ENCODE results near the gene TEX47. TPM values are rescaled to one million over a fixed set of nuclear protein-coding genes. Genes with fewer than 3 reads are reported as not detected.

Gene TEX47
- total and polyA plus RNA-seq, 7 experiments from 2014 or later = not detected

- Mint-ChIP-seq H3K27me3 (peaks cover 4 to 13% (median 11%) of the 10 kb centered on the region in 5 donors), H3K27ac (no peak overlapping the region), H3K36me3 (no peaks in the 10 kb centered on the region), H3K9me3 (peaks cover 0 to 5% (median 0%) of the 10 kb centered on the region in 11 donors), H3K4me1 (peaks cover 0 to 3% (median 0%) of the 10 kb centered on the region in 7 donors), H3K4me3 (no peak overlapping the region)
- H3K27me3 ChIP-seq (ENCODE audit: control insufficient read depth in 2 of 2, insufficient read depth in 2 of 2, low read length in 2 of 2) = no peaks in the 10 kb centered on the region
- intact Hi-C loops (cut with micrococcal nuclease) = no loop called here
- no peaks in the 10 kb centered on the region for H3K4me1 ChIP-seq (ENCODE audit: control insufficient read depth in 2 of 2, insufficient read depth in 2 of 2, low read length in 2 of 2)
- ATAC-seq (no peak), DNase-seq (no peak)
- ChIA-PET POLR2A (no interaction called here), CTCF (no interaction called here)
- H3K36me3 ChIP-seq (ENCODE audit: control insufficient read depth in 2 of 3, insufficient read depth in 3 of 3, low read length in 3 of 3) = no peaks in the 10 kb centered on the region
- H3K9me3 ChIP-seq (ENCODE audit: control insufficient read depth in 2 of 3, low read length in 3 of 3) = no peaks in the 10 kb centered on the region
- no peak overlapping the region for H3K27ac ChIP-seq (ENCODE audit: low read depth, low read length)
- H3K4me3 ChIP-seq (ENCODE audit: low read length) = no peak overlapping the region
These were observed 24.1 kb downstream of the TEX47 start for GRCh38 chr7:88771417-88771816.

- peaks cover 32 to 56% (median 47%) of the 10 kb centered on the region in 5 donors for H3K27me3 Mint-ChIP-seq
- intact Hi-C loops (cut with micrococcal nuclease) = no loop called here
These were observed 33.8 kb downstream of the TEX47 start for GRCh38 chr7:88761779-88762178.

GRCh38 chr7:88760136-88760515, 35.4 kb downstream of the TEX47 start:
- H3K27ac Mint-ChIP-seq = no peak overlapping the region
- no peak for DNase-seq
- Histone ChIP-seq H3K36me3 (ENCODE audit: control insufficient read depth in 2 of 3, insufficient read depth in 3 of 3, low read length in 3 of 3) (no peaks in the 10 kb centered on the region), H3K4me1 (ENCODE audit: control insufficient read depth in 2 of 2, insufficient read depth in 2 of 2, low read length in 2 of 2) (no peaks in the 10 kb centered on the region), H3K9me3 (ENCODE audit: control insufficient read depth in 2 of 3, low read length in 3 of 3) (no peaks in the 10 kb centered on the region), H3K27me3 (ENCODE audit: control insufficient read depth in 2 of 2, insufficient read depth in 2 of 2, low read length in 2 of 2) (no peaks in the 10 kb centered on the region), H3K27ac (ENCODE audit: low read depth, low read length) (no peak overlapping the region), H3K4me3 (ENCODE audit: low read length) (no peak overlapping the region)
- ChIA-PET CTCF (no interaction called here), POLR2A (no interaction called here)
- intact Hi-C loops (cut with micrococcal nuclease) = no loop called here
- peaks cover 0 to 3% (median 0%) of the 10 kb centered on the region in 11 donors for H3K9me3 Mint-ChIP-seq
- ATAC-seq = no peak
- H3K27me3 Mint-ChIP-seq = peaks cover 48 to 69% (median 56%) of the 10 kb centered on the region in 5 donors
- no peaks in the 10 kb centered on the region for H3K36me3 Mint-ChIP-seq
- peak overlapping the region in 7 of 10 donors; percentile 1 to 64 (median 10) for H3K4me3 Mint-ChIP-seq
- H3K4me1 Mint-ChIP-seq = peaks cover 0 to 13% (median 3%) of the 10 kb centered on the region in 7 donors

More at GRCh38 chr7:88761779-88762178, 33.8 kb downstream of the TEX47 start:
- ChIA-PET CTCF (no interaction called here), POLR2A (no interaction called here)
- ATAC-seq = no peak
- peaks cover 0 to 3% (median 0%) of the 10 kb centered on the region in 11 donors for H3K9me3 Mint-ChIP-seq
- no peak overlapping the region for H3K27ac ChIP-seq (ENCODE audit: low read depth, low read length)
- no peaks in the 10 kb centered on the region for H3K36me3 ChIP-seq (ENCODE audit: control insufficient read depth in 2 of 3, insufficient read depth in 3 of 3, low read length in 3 of 3)
- no peaks in the 10 kb centered on the region for H3K27me3 ChIP-seq (ENCODE audit: control insufficient read depth in 2 of 2, insufficient read depth in 2 of 2, low read length in 2 of 2)
- no peak for DNase-seq
- H3K4me1 Mint-ChIP-seq = peaks cover 0 to 13% (median 3%) of the 10 kb centered on the region in 7 donors
- H3K9me3 ChIP-seq (ENCODE audit: control insufficient read depth in 2 of 3, low read length in 3 of 3) = no peaks in the 10 kb centered on the region
- no peak overlapping the region for H3K4me3 ChIP-seq (ENCODE audit: low read length)
- H3K4me1 ChIP-seq (ENCODE audit: control insufficient read depth in 2 of 2, insufficient read depth in 2 of 2, low read length in 2 of 2) = no peaks in the 10 kb centered on the region
- H3K4me3 Mint-ChIP-seq = no peak overlapping the region
- no peak overlapping the region for H3K27ac Mint-ChIP-seq
- H3K36me3 Mint-ChIP-seq = no peaks in the 10 kb centered on the region

- no peaks in the 10 kb centered on the region for H3K4me1 ChIP-seq (ENCODE audit: control insufficient read depth in 2 of 2, insufficient read depth in 2 of 2, low read length in 2 of 2)
- H3K27me3 Mint-ChIP-seq = peaks cover 50 to 67% (median 56%) of the 10 kb centered on the region in 5 donors
- H3K36me3 Mint-ChIP-seq = no peaks in the 10 kb centered on the region
- no peaks in the 10 kb centered on the region for H3K27me3 ChIP-seq (ENCODE audit: control insufficient read depth in 2 of 2, insufficient read depth in 2 of 2, low read length in 2 of 2)
- peak in 2 of 9 donors; percentile 4 to 22 for DNase-seq
- CTCF ChIA-PET = no interaction called here
- H3K36me3 ChIP-seq (ENCODE audit: control insufficient read depth in 2 of 3, insufficient read depth in 3 of 3, low read length in 3 of 3) = no peaks in the 10 kb centered on the region
- peaks cover 0 to under 1% (median 0%) of the 10 kb centered on the region in 3 experiments for H3K9me3 ChIP-seq (ENCODE audit: control insufficient read depth in 2 of 3, low read length in 3 of 3)
- no peak within 1 kb of the TSS for H3K27ac Mint-ChIP-seq
- peaks cover 0 to 3% (median 0%) of the 10 kb centered on the region in 11 donors for H3K9me3 Mint-ChIP-seq
- POLR2A ChIA-PET = no interaction called here
- H3K4me3 Mint-ChIP-seq = peak within 1 kb of the TSS in 7 of 10 donors; percentile 6 to 64 (median 26)
- H3K4me1 Mint-ChIP-seq = peaks cover 0 to 13% (median 3%) of the 10 kb centered on the region in 7 donors
- peak; percentile 8 for ATAC-seq
- no peak within 1 kb of the TSS for H3K4me3 ChIP-seq (ENCODE audit: low read length)
- H3K27ac ChIP-seq (ENCODE audit: low read depth, low read length) = no peak within 1 kb of the TSS
- intact Hi-C loops (cut with micrococcal nuclease) = no loop called here
These were observed 36.1 kb downstream of the TEX47 start, which contains the start of gene ZNF804B for GRCh38 chr7:88759230-88760135. ZNF804B (plus strand) TSS chr7:88759700; CDS start chr7:88759977, 277 bp downstream.

GRCh38 chr7:88758381-88759229, 36.9 kb downstream of the TEX47 start:
- ChIA-PET POLR2A (no interaction called here), CTCF (no interaction called here)
- ATAC-seq (no peak), DNase-seq (no peak)
- H3K4me3 Mint-ChIP-seq = peak overlapping the region in 4 of 10 donors; percentile 12 to 64 (median 36)
- peaks cover 0 to 3% (median 0%) of the 10 kb centered on the region in 11 donors for H3K9me3 Mint-ChIP-seq
- intact Hi-C loops (cut with micrococcal nuclease) = no loop called here
- H3K4me3 ChIP-seq (ENCODE audit: low read length) = no peak overlapping the region
- no peak overlapping the region for H3K27ac Mint-ChIP-seq
- H3K36me3 Mint-ChIP-seq = no peaks in the 10 kb centered on the region
- H3K27me3 ChIP-seq (ENCODE audit: control insufficient read depth in 2 of 2, insufficient read depth in 2 of 2, low read length in 2 of 2) = no peaks in the 10 kb centered on the region
- H3K4me1 ChIP-seq (ENCODE audit: control insufficient read depth in 2 of 2, insufficient read depth in 2 of 2, low read length in 2 of 2) = no peaks in the 10 kb centered on the region
- H3K36me3 ChIP-seq (ENCODE audit: control insufficient read depth in 2 of 3, insufficient read depth in 3 of 3, low read length in 3 of 3) = no peaks in the 10 kb centered on the region
- peaks cover 0 to 13% (median 3%) of the 10 kb centered on the region in 7 donors for H3K4me1 Mint-ChIP-seq
- H3K9me3 ChIP-seq (ENCODE audit: control insufficient read depth in 2 of 3, low read length in 3 of 3) = peaks cover 0 to 4% (median 0%) of the 10 kb centered on the region in 3 experiments
- no peak overlapping the region for H3K27ac ChIP-seq (ENCODE audit: low read depth, low read length)
- peaks cover 55 to 70% (median 63%) of the 10 kb centered on the region in 5 donors for H3K27me3 Mint-ChIP-seq

- Mint-ChIP-seq H3K36me3 (no peaks in the 10 kb centered on the region), H3K9me3 (peaks cover 0 to 4% (median 0%) of the 10 kb centered on the region in 11 donors), H3K4me1 (peaks cover 0 to 13% (median 3%) of the 10 kb centered on the region in 7 donors), H3K27me3 (peaks cover 53 to 67% (median 62%) of the 10 kb centered on the region in 5 donors), H3K27ac (no peak overlapping the region), H3K4me3 (no peak overlapping the region)
- H3K27ac ChIP-seq (ENCODE audit: low read depth, low read length) = no peak overlapping the region
- no peaks in the 10 kb centered on the region for H3K27me3 ChIP-seq (ENCODE audit: control insufficient read depth in 2 of 2, insufficient read depth in 2 of 2, low read length in 2 of 2)
- ATAC-seq (no peak), DNase-seq (no peak)
- ChIA-PET POLR2A (no interaction called here), CTCF (no interaction called here)
- H3K4me1 ChIP-seq (ENCODE audit: control insufficient read depth in 2 of 2, insufficient read depth in 2 of 2, low read length in 2 of 2) = no peaks in the 10 kb centered on the region
- intact Hi-C loops (cut with micrococcal nuclease) = no loop called here
- H3K36me3 ChIP-seq (ENCODE audit: control insufficient read depth in 2 of 3, insufficient read depth in 3 of 3, low read length in 3 of 3) = no peaks in the 10 kb centered on the region
- peaks cover 0 to 4% (median 0%) of the 10 kb centered on the region in 3 experiments for H3K9me3 ChIP-seq (ENCODE audit: control insufficient read depth in 2 of 3, low read length in 3 of 3)
- H3K4me3 ChIP-seq (ENCODE audit: low read length) = no peak overlapping the region
These were observed 38.2 kb downstream of the TEX47 start for GRCh38 chr7:88757371-88757770.
